NCI-H82 (cell line): ENCODE results near the gene SDK2.
A peak's percentile ranks its signal among the peaks of the same experiment; 100 is the strongest.
"Not testable (repeated sequence)": the region's sequence is repeated elsewhere in the genome, so short reads cannot be mapped to it uniquely, and the experiment has no call there.

ENCODE experiments used
- DNase-seq: peaks from one replicate; lab custom pipeline; 2025; lab: John Stamatoyannopoulos, UW

Gene SDK2

DNA sequence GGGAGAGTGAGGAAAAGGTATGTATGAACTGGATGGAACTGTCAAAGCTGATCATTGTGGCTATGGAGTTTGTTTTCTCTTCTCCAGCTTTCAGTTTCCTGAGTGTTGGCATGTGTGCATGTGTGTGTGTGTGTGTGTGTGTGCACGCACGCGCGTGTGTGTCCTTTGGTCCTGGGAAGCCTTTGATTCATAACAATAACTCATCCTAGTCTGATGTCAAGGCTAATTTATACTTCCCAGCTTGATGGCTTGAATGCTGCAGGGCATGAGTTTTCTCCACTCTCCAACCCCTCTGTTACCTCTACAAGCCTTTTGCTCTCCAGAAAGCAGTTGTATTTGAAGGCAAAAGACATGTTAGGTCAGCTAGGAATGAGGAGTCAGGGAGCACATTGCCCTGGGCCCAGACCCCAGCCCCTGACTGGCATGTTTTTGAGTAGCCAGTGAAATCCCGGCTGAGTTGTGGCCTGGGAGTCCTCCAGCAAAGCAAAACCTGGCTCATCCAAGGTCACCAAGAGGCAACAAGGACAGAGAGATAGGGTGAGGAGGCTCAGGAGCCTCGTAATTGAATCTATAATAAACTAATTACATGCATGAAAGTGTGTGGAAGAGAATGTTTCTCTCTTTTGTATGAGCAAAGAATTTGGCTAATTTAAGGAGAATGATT lies 323.5 kb downstream of the SDK2 start:
- DNase-seq, result no peak

GRCh38 chr17:73319766-73320165 lies 324.5 kb downstream of the SDK2 start:
- no peak for DNase-seq

GRCh38 chr17:73318836-73319235 lies 325.4 kb downstream of the SDK2 start:
- no peak for DNase-seq

- no peak for DNase-seq
Measured at GRCh38 chr17:73318427-73318813, 325.8 kb downstream of the SDK2 start.

DNA sequence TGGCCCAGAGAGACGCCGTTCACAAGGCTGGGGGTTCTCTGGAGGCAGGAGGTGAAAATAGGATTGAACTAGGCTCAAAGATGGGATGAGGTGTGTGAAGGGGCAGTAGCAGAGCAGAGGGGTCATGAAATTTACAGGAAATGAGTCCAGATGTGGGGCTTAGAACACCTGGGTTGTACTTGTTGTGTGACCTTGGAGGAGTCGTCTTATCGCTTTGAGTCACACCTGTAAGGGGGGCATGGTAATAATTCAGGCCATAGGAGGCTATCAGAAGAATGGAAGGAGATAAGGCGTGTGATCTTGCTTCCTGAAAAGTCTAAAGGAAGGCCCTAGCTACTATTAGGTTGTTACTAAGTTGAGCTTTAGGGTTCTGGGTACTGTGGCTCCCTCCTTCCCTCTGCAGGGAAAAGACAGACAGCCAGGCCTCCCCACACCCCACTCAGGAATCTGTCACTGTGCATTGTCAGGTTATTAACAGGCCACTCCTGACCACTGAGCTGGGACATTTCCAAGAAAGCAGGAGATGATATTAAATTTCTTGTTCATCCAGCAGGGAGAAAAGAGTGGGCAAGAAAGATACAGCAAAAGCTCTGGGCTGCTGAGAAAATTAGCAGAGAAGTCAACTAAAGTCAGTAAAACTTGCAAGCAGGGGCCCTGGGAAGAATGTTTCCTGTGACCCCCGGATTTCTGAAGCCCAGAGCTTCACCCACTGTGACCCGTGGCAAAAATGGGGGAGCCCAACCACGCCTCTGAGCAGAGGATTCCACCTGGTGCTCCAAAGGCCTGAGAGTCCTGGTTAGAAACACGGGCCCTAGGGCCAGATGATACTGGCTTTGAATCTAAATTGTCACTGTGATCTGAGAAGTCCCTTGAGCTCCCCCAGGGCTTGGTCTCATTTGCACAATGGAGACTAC lies 326.5 kb downstream of the SDK2 start:
- DNase-seq, result no peak

DNA sequence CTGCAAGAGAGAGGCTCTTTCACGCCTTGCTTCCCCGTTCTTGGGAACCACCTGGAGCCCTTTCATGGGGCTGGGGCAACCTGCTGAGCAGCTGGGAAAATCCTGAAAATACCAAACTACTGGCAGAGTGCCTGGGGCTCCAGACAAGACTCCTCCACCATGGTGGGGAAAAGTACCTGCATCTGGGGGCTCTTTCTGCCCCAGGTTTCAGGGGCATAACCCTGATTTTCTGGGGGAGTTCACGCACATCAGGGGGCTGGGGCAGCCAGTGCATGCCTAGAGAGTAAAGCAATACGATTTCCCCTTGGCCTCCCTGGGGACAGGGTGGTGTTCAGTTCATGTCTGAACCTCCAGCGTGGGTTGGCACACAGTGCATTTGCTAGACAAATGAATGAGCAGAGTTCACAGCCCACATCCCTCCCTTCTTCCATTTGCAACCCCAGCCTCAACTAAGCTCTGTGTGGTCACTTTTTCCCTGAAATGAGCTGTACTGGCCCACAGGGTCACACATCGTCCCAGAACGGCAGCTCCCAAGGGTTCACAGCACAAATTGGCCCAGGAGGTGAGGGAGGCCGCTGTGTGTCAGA lies 327.2 kb downstream of the SDK2 start:
- no peak for DNase-seq

GRCh38 chr17:73315471-73315870 lies 328.8 kb downstream of the SDK2 start:
- DNase-seq, result peak; percentile 52

- no peak for DNase-seq
Measured at GRCh38 chr17:73313526-73314127, 330.6 kb downstream of the SDK2 start.

- DNase-seq, result not testable (repeated sequence)
Measured at GRCh38 chr17:73312887-73313286, 331.4 kb downstream of the SDK2 start.

DNA sequence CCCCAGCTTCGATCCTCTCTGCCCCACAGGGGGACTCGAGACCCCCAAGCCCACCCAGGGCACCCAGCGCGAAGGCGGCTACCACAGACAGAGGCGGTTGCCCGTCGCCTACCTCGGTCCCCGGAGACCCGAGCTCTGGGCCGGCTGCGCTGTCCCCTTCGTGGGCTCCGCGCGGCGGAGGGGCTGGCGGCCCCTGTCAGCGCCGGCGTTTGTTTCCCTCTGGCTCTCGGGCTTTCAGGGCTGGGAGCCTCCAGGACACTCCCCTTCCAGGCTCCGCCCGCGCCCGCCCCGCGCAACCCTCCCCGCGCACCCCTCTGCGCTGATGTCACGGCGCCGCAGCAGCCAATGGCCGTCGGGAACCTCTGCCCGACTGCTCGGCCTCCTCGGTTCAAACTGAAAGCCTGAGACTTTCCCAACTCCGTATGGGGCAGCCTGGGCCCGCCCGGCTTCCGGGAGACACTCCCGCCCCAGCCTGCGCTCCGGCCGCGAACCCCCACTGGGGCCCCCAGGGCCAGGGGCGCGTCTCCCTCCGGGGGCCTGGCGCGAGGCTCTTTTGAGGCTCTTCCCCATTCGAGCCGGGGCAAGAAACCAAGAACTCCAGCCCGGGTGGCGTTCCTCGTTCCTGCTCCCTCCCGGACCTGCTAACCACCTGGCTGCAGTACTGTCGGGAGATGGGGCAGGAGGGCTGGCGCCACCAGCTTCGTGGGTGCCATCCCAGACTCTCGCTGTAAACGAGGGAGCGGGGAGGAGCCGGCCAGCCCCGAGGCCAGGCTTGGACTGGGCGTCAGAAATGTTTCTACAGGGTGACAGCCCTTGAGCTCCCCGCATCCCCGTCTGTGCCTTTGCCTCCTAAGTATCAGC lies 332.2 kb downstream of the SDK2 start, which contains the start of gene CDC42EP4:
Gene CDC42EP4, minus strand, starts transcription at position 221 of the 861 bp plus-strand sequence. CDS start 25,501 bp downstream, outside the sequence.
- peak; percentile 96 for DNase-seq

- peak; percentile 56 for DNase-seq
Measured at GRCh38 chr17:73311428-73311780, 332.8 kb downstream of the SDK2 start.

GRCh38 chr17:73309727-73310596 lies 334.3 kb downstream of the SDK2 start:
- peak; percentile 71 for DNase-seq

DNA sequence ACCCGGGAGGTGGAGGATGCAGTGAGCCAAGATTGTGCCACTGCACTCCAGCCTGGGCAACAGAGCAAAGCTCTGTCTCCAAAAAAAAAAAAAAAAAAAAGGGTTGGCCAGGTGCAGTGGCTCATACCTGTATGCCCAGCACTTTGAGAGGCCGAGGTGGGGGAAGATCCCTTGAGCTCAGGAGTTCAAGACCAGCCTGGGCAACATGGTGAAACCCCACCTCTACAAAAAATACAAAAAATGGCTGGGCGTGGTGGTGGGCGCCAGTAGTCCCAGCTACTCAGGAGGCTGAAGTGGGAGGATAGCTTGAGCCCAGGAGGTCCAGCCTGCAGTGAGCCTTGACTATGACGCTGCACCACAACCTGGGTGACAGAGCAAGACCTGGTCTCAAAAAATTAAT lies 335.3 kb downstream of the SDK2 start:
- not testable (repeated sequence) for DNase-seq

- DNase-seq, result no peak
Measured at GRCh38 chr17:73308017-73308823, 336.0 kb downstream of the SDK2 start.

DNA sequence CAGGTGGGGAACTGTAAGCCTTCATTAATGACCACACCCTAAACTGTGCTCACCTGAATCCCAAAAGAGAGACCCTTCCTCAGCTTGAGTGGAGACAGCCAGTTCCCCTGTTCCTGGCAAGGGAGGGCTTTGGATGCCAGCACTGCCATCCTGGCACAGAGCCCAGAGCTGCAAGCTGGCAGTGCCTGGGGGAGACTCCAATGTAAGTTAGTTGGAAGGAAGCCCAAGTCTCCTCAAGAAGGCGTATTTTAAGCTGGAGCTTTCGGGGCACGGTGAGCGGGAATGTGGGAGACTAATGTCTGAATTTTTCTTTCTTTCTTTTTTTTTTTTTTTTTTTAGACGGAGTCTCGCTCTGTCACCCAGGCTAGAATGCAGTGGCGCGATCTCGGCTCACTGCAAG lies 337.1 kb downstream of the SDK2 start:
- no peak for DNase-seq

DNA sequence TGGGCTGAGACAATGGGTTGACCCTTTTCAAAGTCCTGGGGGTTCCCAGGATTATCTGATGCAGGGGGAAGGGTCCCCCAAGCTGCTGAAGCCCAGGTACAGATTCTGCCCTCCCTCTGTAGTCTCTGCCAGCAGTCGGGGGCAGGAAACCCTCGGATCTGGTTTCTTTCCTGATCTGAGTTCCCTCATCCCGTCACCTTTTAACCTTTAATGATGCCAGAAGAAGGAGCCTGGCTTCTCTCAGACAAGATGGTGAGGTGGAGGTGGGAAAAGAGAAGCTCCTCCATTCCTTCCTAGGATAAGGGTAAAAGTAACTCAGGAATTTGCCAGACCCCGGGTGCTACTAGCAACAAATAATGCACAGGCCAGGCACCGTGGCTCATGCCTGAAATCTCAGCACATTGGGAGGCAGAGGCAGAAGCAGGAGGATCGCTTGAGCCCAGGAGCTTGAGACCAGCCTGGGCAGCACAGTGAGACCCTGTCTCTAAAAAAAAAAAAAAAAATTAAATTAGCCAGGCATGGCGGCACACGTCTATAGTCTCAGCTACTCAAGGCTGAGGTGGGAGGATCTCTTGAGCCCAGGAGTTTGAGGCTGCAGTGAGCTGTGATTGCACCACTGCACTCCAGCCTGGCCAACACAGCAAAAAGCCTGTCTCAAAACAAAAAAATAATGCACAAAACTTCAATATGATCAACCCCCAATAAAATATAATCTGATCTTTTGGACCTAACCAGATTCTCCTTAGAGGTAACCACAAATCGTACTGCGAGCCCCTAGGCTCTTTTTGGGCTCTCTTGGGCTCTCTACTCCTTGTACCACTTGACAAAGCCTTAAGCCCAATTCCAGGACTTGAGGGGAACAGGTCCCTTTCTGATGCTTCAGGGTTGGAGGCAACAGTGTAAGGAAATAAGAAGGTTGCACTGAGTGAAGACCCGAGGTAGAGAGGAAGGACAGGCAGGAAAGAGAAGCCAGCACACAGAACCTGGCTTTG lies 338.1 kb downstream of the SDK2 start:
- no peak for DNase-seq

DNA sequence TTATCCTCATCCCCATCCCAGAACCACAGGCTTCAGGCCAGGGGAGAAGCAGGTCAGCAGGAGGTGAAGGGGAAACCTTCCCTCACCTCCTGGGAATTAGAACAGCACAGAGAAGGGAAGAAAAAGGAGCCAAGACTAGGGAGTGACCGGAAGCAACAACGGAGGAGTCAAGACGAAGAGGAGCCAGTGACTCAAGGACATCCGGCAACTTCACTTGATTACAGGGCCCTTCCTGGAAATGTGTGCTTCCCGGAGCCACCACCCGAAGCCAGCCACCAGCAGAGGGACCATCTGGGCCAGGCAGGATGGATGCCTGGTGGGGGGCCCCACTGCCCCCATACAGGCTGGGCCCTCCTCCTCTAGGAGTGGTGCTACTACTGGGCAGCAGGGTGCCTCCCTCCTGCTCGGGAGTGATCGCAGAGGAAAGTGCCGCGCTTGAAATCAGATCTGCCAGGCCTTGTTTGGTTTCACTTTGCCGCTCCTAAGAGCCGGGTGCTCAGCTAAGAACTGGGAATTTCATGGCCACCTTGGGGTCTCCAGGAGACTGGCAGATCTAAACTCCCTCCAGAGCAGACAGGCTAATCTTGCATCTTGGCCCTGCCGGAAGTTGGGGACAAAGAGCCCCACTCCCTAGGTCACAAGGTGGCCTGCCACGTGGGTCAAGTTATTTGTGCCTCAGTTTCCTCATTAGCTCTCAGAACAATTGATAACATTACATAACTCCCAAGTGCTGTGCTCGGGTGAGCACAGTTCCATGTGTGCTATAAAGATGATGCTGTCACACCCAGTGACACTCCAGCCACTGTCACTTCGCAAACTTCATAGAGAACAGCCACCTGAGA lies 339.1 kb downstream of the SDK2 start:
- peak; percentile 54 for DNase-seq
